ENCODE measurements around the gene TWF1.

DNA sequence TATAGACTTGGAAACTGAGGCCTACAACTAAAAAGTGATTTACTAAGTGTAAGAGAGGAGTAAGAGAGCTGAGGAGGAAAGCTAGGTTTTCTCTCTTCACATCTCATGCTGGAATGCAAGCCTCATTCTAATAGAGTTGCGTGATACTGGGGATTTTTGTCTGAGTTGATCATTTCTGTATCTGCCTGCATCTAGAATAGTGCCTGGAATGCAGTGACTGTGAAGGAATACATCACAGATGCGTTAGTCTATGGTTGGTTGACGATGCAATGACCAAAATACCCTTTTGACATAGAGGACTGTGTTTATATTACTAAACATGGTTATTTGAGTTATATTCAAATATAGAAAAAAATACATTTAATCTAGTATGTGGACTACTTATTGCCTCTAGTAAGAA lies 20.6 kb upstream of the TWF1 start:
- TF ChIP-seq, protein P1, sequence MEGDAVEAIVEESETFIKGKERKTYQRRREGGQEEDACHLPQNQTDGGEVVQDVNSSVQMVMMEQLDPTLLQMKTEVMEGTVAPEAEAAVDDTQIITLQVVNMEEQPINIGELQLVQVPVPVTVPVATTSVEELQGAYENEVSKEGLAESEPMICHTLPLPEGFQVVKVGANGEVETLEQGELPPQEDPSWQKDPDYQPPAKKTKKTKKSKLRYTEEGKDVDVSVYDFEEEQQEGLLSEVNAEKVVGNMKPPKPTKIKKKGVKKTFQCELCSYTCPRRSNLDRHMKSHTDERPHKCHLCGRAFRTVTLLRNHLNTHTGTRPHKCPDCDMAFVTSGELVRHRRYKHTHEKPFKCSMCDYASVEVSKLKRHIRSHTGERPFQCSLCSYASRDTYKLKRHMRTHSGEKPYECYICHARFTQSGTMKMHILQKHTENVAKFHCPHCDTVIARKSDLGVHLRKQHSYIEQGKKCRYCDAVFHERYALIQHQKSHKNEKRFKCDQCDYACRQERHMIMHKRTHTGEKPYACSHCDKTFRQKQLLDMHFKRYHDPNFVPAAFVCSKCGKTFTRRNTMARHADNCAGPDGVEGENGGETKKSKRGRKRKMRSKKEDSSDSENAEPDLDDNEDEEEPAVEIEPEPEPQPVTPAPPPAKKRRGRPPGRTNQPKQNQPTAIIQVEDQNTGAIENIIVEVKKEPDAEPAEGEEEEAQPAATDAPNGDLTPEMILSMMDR (IDR thresholded peaks at IDR 0.05; ENCODE audit: insufficient read depth, low read length), result no peak
- TF ChIP-seq POLR2AphosphoS5 (IDR thresholded peaks at IDR 0.05; ENCODE audit: low read depth) (no peak), GABPA (IDR thresholded peaks at IDR 0.05; ENCODE audit: low read depth) (no peak), SPI1 (IDR thresholded peaks at IDR 0.05; ENCODE audit: borderline replicate concordance, low read depth) (no peak)

All from HL-60 (cell line).